Stimulated activated CD4-positive, alpha-beta T cell treated with anti-CD3 and anti-CD28 coated beads, Interleukin-1b, Interleukin-23, amount 100 ng/mL, for 1 hour (primary cell): ENCODE data around the gene SYNJ2.

ENCODE experiments used
- DNase-seq, 2 donors: peaks; one replicate each; pipeline ENCODE4 v3.0.0-alpha.2; 2020; ENCODE audit warnings: low read depth in 2 of 2

The SYNJ2 gene

DNA sequence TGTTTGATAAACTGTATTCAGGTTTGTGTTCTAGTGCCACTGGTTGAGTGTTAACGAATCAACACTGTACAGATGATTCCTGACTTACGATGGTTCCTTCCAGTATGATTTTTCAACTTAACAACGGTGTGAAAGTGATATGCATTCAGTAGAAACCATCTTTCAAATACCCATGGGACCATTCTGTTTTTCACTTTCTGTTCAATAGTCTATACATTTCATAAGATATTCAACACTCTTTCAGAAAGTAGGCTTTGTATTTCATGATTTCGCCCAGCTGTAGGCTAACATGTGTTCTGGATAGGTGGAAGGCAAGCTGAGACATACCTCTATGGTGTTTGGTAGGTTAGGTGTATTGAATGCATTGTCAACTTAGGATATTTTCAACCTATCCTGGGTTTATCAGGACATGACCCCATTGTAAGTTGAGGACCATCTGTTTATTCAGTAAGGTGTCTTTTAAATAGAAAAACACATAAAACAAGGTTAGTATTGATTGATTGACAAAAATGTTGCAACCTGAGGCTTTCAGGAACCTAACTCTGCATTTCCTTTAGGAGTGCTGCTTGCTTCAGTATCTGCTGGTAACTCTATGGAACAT, 32.3 kb downstream of the SYNJ2 start:
- DNase-seq: no peak

DNA sequence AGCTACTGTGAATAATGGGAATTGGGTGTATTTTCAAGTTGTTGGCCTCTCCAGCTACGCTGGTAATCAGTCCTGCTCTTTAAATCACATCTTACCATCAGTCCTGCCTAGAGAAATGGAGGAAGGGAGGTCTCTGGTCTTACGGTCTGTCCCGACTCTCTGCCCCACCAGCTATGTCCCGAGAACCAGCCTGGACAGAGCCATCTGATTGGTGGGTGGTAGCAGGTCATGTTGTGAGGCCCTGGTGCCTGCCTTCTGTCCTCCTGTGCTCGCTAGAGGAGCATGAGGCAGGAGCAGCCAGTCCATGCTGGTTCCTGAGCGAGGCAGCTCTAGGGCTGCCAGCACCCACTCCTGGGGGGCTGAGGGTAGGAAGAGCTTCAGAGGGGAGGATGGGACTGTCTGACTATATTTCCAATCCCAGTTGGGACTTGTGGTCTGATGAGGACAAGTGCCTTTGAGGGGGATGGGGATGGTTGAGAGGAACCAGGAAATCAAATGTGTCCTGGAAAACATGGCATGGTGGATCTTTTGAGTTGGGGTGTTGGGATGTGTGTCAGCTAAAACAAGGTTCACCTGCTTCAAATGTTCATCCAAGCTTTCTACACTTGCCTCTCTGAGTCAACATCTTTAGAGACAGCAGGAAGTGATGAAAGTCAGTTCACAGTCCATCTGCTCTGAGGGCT, 33.0 kb downstream of the SYNJ2 start:
- no peak for DNase-seq

DNA sequence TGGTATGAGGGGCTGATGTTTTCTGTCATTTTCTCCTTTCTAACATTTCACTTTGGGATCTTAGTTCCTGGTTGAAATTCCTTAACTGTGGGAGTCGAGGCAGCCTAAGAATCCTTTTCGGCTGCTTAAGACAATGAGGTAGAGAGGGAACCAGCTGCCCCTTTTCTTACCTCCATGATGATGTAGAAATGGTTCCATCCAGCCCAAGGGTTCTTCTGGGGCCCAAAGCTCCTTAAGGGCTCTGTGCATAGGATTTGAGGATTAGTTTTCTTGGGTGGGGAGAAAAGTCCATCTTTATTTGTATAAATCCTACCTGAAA, 33.5 kb downstream of the SYNJ2 start:
- DNase-seq: no peak

DNA sequence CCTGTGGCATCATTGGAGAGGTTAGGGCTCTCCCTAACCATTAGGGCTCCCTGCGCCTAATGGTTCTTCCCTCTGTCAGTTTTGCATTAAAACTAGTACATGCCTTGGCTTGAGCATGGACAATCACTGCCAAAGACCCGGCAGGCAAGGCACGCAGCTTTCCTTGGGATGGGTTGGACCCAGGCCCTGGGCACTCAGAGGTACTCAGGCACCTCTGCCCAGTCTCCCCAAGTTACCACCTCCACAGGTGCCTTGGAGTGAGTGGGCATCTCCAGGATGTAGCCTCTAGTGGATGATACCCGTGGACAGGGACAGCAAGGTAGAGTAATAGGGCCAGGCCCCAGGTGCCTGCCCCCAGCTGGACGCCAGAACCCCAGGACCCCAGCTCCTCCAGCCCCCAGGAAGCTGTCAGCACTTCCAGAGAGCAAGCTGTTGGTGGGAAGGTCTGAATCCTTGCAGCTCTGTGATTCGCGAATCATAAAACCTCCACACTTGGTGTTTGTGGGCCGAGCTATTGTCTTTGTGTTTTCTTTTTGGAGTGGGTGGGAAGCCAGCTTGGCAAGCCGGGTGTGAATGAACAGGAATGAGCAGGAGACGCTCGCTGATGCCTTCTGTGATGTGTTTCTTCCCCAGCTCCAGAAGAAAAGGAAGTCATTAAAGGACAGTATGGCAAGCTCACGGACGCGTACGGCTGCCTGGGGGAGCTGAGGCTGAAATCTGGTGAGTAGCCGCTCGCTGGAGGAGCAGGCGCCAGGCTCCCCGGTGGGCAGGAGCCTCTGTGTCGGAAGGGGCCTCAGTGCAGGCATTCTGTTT, 35.1 kb downstream of the SYNJ2 start:
- DNase-seq: no peak

DNA sequence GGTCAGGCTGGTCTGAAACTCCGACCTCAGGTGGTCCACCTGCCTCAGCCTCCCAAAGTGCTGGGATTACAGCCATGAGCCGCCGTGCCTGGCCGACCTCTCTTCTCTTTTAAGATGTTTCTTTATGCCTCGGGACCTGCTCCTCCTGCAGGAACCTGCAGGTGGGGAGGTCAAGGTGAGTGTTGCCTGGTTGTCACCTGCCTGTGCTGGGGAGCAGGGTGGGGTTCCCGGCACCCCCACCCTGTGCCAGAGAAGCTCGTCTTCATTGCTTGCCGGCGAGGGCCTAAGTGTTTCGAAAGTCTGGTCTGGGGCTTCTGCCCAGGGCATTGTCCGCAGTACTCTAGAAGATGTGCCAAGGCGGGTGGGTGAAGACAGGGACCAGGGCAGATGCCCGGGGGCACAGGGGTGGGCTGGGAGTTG, 36.0 kb downstream of the SYNJ2 start:
- no peak for DNase-seq

DNA sequence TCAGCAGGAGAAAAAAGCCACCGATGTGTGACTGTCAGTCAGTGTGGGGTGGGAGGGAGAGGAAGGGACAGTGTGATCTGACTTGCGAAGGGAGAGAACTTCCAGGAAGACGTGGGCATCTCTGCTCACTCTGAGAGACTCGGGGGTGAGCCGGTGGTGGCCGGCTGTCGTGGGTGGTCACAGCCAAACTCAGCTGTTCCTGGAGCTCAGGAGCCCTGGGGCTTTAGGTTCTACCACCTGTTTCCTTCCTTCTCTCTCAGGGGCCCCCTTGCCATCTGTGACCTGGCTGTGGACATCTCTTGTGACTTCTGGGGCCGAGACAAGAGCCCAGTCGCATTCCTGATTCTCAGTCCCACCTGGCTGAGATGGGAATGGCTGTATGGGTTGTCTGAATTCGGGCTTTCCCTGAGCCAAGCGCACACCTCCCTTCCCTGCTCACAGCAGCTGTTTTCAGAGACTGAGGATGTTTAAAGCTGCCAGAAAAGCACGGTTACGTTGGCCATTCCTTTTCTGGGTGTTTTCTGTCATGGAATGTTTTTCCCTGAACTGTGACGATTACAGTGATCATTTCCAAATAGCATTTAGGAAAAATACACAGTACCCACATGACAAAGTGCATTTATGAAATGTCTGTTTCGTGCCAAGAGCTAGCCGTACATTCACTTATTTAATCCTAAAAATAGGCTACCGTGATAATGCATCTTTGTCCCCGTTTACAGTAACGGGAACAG, 36.5 kb downstream of the SYNJ2 start:
- DNase-seq: no peak

DNA sequence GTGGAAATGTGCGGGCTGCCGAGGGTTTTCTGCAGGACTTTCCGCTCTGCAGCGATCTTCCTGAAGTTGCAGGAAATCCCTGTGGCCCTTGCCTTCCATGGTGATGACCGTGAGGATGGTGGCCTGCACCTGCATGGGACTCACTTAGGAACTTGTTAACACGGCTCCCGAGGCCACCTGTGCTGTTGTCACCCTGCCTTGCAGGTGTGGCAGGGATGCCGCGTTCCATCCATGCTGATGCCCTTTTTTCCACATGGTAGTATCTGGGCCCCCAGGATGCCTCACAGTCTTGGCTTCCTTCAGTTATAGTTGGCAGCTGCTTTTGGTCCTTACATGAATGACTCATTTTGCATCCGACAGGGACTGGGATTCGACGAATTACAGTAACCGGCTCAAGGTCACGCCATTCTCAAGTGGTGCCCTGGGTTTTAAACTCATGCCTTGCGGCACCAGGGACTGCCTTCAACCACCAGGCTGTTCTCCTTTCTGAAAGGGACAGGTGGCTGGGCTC, 37.2 kb downstream of the SYNJ2 start:
- no peak for DNase-seq

DNA sequence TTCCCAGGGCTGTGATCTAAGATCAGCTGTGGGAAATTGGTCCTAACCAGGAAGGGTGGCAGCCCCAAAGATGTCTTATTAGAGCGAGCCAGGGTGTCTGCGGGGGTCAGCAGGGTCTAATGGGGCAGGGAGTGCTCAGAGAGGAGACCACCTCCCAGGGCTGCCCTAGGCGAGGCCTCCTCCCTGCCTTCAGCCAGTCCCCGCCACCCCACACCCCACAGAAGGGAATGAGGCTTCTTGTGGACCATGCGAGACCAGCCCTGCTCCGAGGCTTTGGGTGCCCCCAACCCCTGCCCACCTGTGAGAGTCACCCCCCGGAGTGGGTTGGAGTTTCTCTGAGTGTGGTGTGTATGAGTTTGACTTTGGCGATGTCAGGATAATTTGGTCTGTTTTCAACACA, 37.8 kb downstream of the SYNJ2 start:
- no peak for DNase-seq

DNA sequence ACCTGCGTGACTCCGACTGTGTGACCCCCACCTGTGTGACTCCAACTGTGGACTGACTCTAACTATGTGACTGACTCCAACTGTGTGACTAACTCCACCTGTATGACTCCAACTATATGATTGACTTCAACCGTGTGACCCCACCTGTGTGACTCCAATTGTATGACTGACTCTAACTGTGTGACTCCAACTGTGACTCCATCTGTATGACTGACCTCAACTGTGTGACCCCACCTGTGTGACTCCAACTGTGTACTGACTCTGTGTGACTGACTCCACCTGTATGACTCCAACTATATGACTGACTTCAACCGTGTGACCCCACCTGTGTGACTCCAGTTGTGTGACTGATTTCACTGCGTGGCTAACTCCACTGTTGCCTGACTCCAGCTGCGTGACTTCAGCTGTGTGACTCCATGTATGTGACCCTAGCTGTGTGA, 38.6 kb downstream of the SYNJ2 start:
- no peak for DNase-seq

DNA sequence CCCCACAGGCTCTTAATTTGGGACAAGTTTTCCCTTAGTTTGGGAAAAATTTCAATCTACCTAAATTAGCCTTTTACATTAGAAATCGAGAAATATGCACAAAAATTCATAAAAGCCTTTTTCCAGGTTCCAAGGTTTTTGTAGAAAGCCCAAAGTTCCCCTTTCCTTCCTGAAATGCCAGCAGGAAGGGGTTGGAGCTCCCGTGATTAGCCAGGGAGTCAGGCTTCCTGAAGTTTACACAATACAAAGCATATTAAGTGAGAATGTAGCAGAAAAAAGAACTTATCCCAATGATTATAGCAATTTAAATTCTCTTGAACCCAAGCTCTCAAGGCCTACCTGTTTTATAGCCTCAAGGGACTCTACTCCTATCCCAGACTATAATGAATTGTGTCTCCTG, 39.1 kb downstream of the SYNJ2 start:
- no peak for DNase-seq

DNA sequence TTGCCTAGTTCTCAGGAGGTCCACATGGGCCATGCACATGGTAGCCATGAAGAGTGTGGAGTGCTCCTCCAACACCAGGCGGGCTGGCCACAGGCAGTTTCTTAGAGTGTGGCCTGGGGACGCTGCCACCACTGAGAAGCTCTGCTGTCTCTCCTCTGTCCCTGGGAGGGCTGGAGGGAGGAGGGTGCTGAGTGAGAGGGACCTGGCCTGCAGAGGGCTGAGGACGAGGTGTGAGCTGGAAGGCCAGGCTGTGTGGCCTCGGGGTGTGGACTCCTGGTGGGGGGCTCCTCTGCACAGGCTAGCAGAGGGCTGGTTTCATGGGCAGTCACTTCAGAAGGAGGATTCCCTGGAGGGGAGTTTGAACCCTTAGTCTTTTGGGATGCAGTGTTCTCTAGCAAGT, 39.7 kb downstream of the SYNJ2 start:
- DNase-seq: no peak

DNA sequence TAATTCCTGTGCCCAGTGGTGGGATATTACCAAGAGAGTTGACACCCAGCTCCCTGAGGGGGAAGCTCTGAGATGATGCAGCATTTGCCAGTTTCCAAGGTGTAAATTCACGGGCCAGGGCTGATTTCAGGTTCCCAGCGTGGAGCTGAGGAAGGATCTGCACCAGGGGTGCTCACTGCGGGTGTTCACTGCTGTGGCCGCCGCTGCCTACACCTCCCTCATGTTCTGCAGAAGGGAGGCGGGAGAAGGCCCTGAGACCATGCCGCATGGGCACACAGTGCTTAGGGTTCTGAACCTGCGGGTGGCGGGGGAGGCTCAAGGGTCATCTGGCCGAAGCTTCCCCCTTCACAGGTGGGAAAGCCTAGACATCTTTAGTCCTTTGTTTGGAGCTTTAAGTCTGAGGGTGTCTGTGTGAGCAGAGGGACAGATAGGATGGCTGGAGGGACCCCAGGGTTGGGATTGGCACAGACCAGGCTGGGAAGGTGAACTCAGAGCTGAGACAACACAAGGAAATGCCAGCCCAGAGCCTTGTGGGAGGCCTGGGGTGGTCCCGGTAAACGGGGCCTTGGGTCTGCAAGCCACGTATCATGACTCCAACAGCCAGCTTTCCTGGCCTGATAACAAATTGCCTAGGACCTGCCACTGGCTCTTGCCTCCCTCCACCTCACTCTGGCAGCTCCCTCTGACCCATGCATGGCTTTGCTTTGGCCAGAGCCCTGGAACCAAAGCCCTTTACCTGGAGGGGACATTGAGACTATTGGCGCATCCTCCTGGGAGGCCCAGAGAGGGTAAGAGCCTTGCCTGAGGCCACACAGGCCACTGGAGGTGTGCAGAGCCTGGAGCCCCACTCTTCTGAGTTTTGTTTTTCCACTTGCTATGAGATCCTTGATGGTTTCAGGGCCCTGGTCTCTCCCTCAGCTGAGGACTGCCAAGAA, 40.4 kb downstream of the SYNJ2 start:
- no peak for DNase-seq

DNA sequence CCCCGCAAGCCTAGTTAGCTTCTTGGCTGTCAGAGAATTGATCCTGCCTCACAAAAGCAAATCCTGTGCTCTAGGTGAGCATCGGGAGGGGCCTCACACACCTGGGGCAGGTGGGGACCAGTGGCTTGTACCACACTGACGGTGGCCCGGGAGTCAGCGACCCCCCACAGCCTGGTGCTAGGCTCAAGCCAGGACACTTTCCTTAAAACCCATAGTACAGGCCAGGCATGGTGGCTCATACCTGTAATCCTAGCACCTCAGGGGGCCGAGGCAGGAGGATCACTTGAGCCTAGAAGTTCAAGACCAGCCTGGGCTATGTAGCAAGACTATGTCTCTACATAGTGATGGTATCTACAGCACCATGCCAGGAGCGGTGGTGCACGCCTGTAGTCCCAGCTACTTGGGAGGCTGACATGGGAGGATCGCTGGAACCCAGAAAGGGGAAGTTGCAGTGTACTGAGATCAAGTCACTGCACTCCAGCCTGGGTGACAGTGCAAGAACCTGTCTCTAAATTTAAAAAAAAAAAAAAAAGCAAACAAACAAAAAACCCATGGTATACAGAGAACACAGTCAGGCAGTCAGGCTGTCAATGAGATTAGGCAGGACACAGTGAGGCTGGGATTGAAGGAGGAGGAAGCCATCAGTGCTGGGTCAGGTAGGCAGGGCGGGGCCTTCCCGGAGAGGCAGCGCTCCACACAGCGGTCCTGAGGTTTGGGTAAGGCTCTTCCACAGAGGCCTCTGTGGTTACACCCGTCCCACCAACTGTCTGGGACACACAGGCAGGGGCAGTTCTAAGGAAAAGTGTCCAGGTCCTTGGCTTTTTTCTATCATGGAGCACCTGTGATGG, 41.3 kb downstream of the SYNJ2 start:
- no peak for DNase-seq

DNA sequence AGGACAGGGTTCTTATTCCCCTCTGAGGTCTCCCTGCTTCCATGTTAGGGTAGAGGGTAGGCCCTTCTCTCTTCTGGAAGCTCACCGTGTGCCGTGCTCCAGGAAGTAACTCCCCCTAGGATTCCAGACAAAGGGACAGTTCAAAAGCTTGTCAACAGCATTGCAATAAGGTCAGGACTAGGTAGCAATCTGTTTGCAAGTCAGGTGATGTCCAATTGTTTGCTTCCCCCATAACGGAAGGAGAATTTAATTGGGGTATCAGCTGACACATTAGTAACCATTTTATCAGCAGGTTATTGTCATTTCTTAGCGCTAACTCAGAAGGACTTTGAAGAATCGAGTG, 41.9 kb downstream of the SYNJ2 start:
- no peak for DNase-seq

DNA sequence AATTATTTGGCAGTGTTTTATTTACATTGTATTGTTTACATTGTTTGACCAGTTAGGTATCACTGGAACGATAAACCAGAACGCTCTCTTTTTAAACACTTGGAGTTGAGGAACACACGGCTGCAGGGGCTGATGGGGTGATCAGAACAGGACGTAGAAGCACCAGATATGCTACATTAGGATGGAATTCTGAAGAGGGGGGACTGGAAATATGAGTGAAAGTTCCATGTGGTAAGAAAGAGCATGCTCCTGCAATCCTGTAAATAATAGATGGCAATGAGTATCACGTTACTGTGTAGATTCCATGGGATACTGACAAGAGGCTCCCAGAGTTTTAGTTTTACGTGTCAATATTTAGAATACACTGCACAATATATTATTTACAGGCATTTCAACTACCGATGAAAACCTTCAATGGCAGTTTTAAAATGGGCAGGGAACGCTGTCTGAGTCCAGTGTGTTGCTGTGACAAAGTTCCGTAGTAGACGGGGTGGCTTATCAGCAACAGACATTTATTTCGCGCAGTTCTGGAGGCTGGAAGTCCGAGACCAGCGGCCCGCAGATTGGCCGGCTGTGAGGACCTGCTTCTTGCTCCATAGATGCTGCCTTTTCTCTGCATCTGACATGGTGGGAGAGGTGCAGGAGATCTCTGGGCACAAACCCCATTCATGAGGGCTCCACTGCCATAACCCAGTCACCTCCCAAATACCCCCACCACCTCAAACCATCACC, 43.1 kb downstream of the SYNJ2 start:
- DNase-seq: no peak

DNA sequence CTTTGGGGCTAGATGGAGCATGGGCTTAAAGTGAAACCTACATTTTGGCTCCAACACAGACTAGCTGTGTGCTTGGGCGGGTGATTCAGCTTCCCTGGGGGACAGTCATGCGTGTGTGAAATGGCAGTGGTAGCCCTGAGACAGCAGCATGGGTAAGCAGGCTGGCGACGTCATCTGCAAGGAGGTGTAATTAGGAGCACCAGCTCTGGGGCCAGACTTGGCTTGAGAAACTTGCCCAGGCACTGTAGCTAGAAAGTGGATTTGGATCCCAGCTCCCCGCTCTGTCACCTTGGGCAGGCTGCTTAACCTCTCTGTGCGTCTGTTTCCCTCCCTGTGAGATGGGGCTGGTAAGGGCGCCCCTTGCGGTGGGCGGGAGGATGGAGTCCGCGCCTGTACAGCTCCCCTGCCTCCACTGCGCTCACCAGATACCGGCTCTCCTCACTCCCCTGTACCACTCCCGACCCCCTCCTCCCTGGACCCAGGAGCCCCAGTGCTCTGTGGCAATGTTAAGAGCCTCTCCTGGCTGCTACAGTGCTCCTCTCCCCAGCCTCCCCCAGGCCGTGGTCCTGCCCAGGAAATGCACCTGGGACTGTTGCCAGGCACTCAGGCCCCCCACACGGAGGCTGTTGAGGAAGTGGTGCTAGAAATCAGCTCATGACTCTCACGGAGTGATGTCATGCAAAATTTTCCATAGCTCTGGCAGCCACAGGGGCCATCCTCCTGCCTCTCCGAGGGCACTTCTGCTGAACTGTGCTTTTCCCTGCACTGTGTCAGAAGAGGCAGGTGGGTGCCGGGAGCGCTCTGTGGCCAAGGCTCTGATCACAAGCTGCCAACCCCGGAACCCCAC, 44.6 kb downstream of the SYNJ2 start:
- DNase-seq: peak; percentile 45 to 65

DNA sequence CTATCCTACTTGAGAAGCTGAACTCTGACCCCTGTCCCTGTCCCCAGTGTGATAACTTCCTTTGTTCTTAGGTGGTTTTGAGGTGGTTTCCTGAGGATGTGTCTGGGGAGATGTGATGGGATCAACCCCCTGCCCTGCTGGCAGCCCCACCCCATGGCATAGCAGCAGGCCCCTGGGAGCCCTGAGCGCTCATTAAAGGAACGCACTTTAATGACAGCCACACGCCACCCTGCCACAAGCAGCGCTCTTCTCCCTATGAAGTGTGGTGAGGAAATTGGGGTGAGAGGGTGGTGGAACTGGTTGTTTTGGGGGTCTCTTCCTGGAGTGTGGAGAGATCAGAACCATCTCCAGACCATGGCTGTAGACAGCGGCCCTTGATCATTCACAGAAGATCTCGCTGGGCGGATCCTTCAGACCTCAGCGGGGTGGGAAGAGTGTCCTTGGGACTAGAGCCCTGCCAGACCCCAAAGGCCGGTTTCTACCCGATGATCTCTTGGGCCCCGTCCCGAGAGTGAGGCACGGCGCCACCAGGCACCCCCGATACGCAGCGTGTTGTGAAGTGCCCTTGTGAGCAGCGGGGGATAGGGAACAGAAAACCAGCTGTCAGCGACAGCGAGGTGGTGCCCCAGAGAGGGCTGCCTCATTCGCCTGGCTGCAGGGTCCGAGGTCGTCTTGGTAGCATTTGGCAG, 45.4 kb downstream of the SYNJ2 start:
- DNase-seq: no peak
